Stimulated activated CD4-positive, alpha-beta T cell treated with anti-CD3 and anti-CD28 coated beads, Interleukin-15, amount 100 ng/mL, for 48 hours (primary cell): Measurements from ENCODE around the gene MPC1.
"Not testable (repeated sequence)": the region's sequence is repeated elsewhere in the genome, so short reads cannot be mapped to it uniquely, and the experiment has no call there.

Experiments used
- DNase-seq, 2 donors: peaks; one replicate each; pipeline ENCODE4 v3.0.0-alpha.2; 2020; ENCODE audit warnings: low read depth in 2 of 2

The MPC1 gene

GRCh38 chr6:166381381-166381732, 1.4 kb downstream of the MPC1 start:
- no peak for DNase-seq

- DNase-seq: no peak
These were observed 2.9 kb downstream of the MPC1 start for GRCh38 chr6:166379800-166380199.

GRCh38 chr6:166379103-166379586, 3.6 kb downstream of the MPC1 start:
- DNase-seq: no peak

GRCh38 chr6:166377721-166378120, 5.0 kb downstream of the MPC1 start:
- DNase-seq: no peak

- no peak for DNase-seq
These were observed 7.7 kb downstream of the MPC1 start for GRCh38 chr6:166375013-166375412.

- DNase-seq: no peak
These were observed 12.3 kb downstream of the MPC1 start for GRCh38 chr6:166370489-166370888.

- no peak for DNase-seq
These were observed 13.0 kb downstream of the MPC1 start for GRCh38 chr6:166369782-166370181.

- DNase-seq: no peak
These were observed 15.8 kb downstream of the MPC1 start for GRCh38 chr6:166366921-166367320.

- DNase-seq: no peak
These were observed 16.9 kb downstream of the MPC1 start for GRCh38 chr6:166365806-166366205.

- no peak for DNase-seq
These were observed 17.5 kb downstream of the MPC1 start for GRCh38 chr6:166365221-166365620.

GRCh38 chr6:166364456-166364855, 18.3 kb downstream of the MPC1 start:
- no peak for DNase-seq

- DNase-seq: not testable (repeated sequence)
These were observed 20.3 kb downstream of the MPC1 start for GRCh38 chr6:166362427-166362826.

- DNase-seq: no peak
These were observed 21.7 kb downstream of the MPC1 start for GRCh38 chr6:166361077-166361429.

- no peak for DNase-seq
These were observed 22.3 kb downstream of the MPC1 start for GRCh38 chr6:166360243-166361076.

- no peak for DNase-seq
These were observed 27.2 kb downstream of the MPC1 start for GRCh38 chr6:166355552-166355951.

GRCh38 chr6:166354965-166355364, 27.8 kb downstream of the MPC1 start:
- no peak for DNase-seq

GRCh38 chr6:166354143-166354542, 28.6 kb downstream of the MPC1 start:
- no peak for DNase-seq

- DNase-seq: no peak
These were observed 29.2 kb downstream of the MPC1 start for GRCh38 chr6:166353507-166353906.

- no peak for DNase-seq
These were observed 29.8 kb downstream of the MPC1 start for GRCh38 chr6:166352923-166353322.

GRCh38 chr6:166351715-166352285, 30.9 kb downstream of the MPC1 start:
- DNase-seq: no peak

GRCh38 chr6:166348305-166348949, 34.3 kb downstream of the MPC1 start:
- no peak for DNase-seq

- DNase-seq: no peak
These were observed 35.8 kb downstream of the MPC1 start for GRCh38 chr6:166346965-166347364.

GRCh38 chr6:166346449-166346848, 36.3 kb downstream of the MPC1 start:
- no peak for DNase-seq
